Hepatocyte (in vitro differentiated cells): Measurements from ENCODE around the gene DAZL.

Experiments used
- CTCF ChIP-seq: fragments of 200-600 bp; sonication (generic); IDR thresholded peaks from 2 replicates; pipeline ENCODE4 v1.5.1; 2016; ENCODE audit warnings: antibody characterized with exemption, mild to moderate bottlenecking; ENCODE audit not compliant: poor library complexity
- EZH2 ChIP-seq: fragments of 200-600 bp; sonication (generic); IDR thresholded peaks from 2 replicates; pipeline ENCODE4 v1.6.1; 2016; ENCODE audit warnings: antibody characterized with exemption, mild to moderate bottlenecking, borderline replicate concordance
- EZH2phosphoT487 ChIP-seq: fragments of 200-600 bp; sonication (generic); IDR thresholded peaks from one replicate; pipeline ENCODE4 v1.6.1; 2018; ENCODE audit warnings: antibody characterized with exemption, mild to moderate bottlenecking, low read depth, moderate library complexity; ENCODE audit not compliant: unreplicated experiment, severe bottlenecking

- TF ChIP-seq CTCF (no peak), EZH2 (no peak), EZH2phosphoT487 (no peak)
These were observed 4.8 kb upstream of the DAZL start for GRCh38 chr3:16609927-16610580.
